ENCODE measurements around the gene UBE2N. TPM values are rescaled to one million over a fixed set of nuclear protein-coding genes. Genes with fewer than 3 reads are reported as not detected.

Gene UBE2N
- total RNA-seq, 1 donor from 2014 or later: 90.4 TPM

DNA sequence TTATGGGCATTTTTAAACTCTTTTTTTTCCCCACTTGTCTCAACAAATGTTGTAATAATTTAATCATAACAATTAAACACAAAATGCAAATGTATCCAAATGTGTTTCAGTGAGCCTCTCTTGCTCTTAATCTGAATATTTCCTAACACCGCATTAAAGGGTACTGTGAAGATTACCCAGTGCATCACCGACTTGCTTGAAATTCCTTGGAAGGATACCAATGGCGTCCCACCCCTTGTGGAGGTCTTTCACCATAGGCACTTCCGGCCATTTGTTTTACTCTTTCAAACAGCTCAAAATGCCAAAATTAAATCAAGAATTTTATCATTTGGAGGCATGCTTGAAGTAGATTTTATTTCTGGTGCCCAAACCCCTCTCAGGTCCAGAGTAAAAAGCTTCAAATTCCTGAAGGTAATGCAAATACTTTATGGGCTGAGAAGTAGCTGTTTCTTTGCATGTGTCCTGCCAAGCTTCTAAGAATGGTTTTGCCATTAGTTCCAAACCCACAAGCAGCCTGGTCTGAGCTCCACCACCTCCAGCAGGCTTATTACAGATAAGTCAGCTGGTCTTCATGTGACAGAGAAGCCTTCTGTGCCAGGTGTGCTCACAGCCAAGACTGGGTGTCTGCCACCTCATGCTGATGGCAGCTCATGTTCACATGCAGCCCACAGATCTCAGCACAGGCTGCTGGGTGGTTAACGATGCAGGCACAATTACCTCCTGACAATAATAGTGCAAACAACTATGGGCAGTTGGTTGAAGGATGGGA lies 80.4 kb downstream of the UBE2N start:
- DNase-seq (ENCODE audit: low spot score): no peak

DNA sequence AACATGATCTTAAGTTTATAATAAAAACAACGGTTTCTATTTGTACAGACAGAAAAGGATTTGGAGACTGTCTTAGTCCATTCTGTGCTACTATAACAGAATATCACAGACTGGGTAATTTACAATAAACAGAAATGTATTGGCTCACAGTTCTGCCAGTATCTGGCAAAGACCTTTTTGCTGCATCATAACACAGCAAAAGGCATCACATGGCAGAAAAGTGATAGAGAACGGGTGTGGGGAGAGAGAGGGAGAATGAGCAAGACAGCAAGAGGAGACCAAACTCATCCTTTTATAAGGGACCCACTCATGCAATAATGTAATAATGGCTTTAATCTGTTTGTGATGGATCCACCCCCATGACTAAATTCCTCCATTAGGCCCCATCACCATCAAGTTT lies 81.1 kb downstream of the UBE2N start:
- no peak for DNase-seq (ENCODE audit: low spot score)

DNA sequence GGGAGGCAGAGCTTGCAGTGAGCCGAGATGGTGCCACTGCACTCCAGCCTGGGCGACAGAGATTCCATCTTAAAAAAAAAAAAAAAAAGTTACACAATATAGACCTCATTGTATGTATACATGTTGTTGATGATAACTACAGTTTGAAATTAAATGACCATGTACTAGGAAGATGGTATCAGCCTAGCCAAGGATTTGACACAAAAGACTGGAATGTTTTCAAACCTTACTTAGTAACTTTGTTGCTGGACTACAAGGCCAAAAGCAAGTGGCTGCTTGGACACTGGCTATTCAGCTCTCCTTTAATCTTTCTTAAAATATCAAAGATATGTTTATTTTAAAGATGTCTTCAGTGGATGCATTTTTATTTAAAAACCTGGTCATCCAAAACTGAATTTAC lies 82.9 kb downstream of the UBE2N start:
- DNase-seq (ENCODE audit: low spot score): no peak

DNA sequence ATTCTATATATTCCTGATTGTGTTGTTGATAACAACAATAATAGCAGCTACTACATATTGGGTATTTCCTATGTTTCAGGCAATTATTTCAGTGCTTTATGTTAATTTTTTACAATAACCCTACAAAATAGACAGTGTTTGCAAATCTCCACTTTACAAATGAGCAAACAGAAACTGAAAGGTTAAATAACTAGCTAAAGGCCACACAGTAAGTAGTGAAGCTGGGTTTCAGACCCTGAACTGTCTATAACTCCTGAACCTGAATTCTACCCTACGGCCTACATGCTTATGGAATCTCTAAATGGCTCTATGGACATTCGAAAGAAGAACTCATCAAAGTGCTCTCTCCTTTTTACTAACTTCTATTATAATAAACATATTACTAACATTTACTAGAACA lies 83.7 kb downstream of the UBE2N start:
- DNase-seq (ENCODE audit: low spot score): no peak

DNA sequence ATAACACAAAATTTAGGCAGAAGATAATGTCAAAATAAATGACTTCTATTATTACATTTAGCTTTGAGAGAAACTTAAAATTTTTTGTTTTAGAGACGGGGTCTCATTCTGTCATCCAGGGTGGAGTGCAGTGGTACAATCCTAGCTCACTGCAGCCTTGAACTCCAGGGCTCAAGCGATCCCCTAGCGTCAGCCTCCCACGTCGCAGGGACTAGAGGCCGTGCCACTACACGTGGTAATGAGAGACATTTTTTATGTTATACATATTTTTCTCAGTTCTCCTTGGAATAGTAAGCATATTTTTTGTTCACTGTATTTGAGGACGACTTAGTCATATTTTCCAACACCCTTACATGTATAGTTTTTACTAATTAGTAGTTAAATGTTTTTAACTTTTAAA lies 85.5 kb downstream of the UBE2N start:
- no peak for DNase-seq (ENCODE audit: low spot score)

Other genes starting within 250 kb of the UBE2N start
- gene NUDT4, start 64.0 kb downstream of the UBE2N start, total RNA-seq: 119 TPM
- gene MRPL42, start 25.6 kb upstream of the UBE2N start, total RNA-seq: 45.5 TPM
- 61.8 TPM for gene SOCS2, start 130.7 kb upstream of the UBE2N start, total RNA-seq
- gene CRADD, start 235.4 kb upstream of the UBE2N start, total RNA-seq: 20.4 TPM

Data from mesenteric fat pad (tissue), 1 donor.